OCI-LY1 (cell line): ENCODE results near the gene RNF182.

Experiments
- H2AFZ ChIP-seq: fragments of 200-600 bp; sonication (generic), shearing (Covaris generic); 2 replicates; pipeline ENCODE4 v1.6.0; 2014; ENCODE audit warnings: antibody characterized with exemption, mild to moderate bottlenecking, low read length
- H3F3A ChIP-seq: fragments of 200-600 bp; sonication (generic), shearing (Covaris generic); 2 replicates; pipeline ENCODE4 v1.6.0; 2014; ENCODE audit warnings: mild to moderate bottlenecking, antibody characterized with exemption, low read length, moderate library complexity; ENCODE audit not compliant: insufficient read depth
- H3K27ac ChIP-seq: fragments of 200-600 bp; sonication (generic); 2 replicates; pipeline ENCODE4 v1.5.1; 2014; ENCODE audit warnings: low read length, mixed run types, mild to moderate bottlenecking, low read depth; ENCODE audit not compliant: poor library complexity, severe bottlenecking
- H3K27me3 ChIP-seq: fragments of 200-600 bp; sonication (generic); 2 replicates; pipeline ENCODE4 v1.6.0; 2014; ENCODE audit warnings: antibody characterized with exemption, mild to moderate bottlenecking, low read length, moderate library complexity; ENCODE audit not compliant: insufficient read depth
- H3K36me3 ChIP-seq: fragments of 200-600 bp; sonication (generic); 2 replicates; pipeline ENCODE4 v1.6.1; 2014; ENCODE audit warnings: mild to moderate bottlenecking, antibody characterized with exemption, low read length, moderate library complexity, mixed read lengths; ENCODE audit not compliant: insufficient read depth
- H3K4me1 ChIP-seq: fragments of 200-600 bp; sonication (generic); 2 replicates; pipeline ENCODE4 v1.5.1; 2014; ENCODE audit warnings: mild to moderate bottlenecking, low read length, moderate library complexity; ENCODE audit not compliant: insufficient read depth, severe bottlenecking
- H3K4me2 ChIP-seq: fragments of 200-600 bp; sonication (generic), shearing (Covaris generic); 2 replicates; pipeline ENCODE4 v1.6.1; 2014; ENCODE audit warnings: low read length
- H3K4me3 ChIP-seq: fragments of 200-600 bp; sonication (generic); 2 replicates; pipeline ENCODE4 v1.5.1; 2014; ENCODE audit warnings: low read length, low read depth, mild to moderate bottlenecking, mixed read lengths; ENCODE audit not compliant: poor library complexity, severe bottlenecking
- H3K79me2 ChIP-seq: fragments of 200-600 bp; shearing (Covaris generic); 2 replicates; pipeline ENCODE4 v1.6.1; 2016; ENCODE audit warnings: mixed run types, low read length, mixed read lengths; ENCODE audit not compliant: insufficient read depth
- H3K9ac ChIP-seq: fragments of 200-600 bp; sonication (generic), shearing (Covaris generic); 2 replicates; pipeline ENCODE4 v1.6.1; 2014; ENCODE audit warnings: mild to moderate bottlenecking, low read length, mixed read lengths
- H3K9me2 ChIP-seq: fragments of 200-600 bp; sonication (generic), shearing (Covaris generic); 2 replicates; pipeline ENCODE4 v1.6.1; 2014; ENCODE audit warnings: low read depth, mild to moderate bottlenecking, low read length, mixed read lengths
- H3K9me3 ChIP-seq: fragments of 200-600 bp; shearing (Covaris generic); 2 replicates; pipeline ENCODE4 v1.6.1; 2014; ENCODE audit warnings: low read length, mixed read lengths
- H4K20me1 ChIP-seq: fragments of 200-600 bp; sonication (generic), shearing (Covaris generic); 2 replicates; pipeline ENCODE4 v1.6.0; 2016; ENCODE audit warnings: mild to moderate bottlenecking, low read length; ENCODE audit not compliant: insufficient read depth
- EZH2 ChIP-seq: fragments of 200-600 bp; sonication (generic), shearing (Covaris generic); IDR thresholded peaks from 2 replicates; pipeline ENCODE4 v1.8.0; 2017; ENCODE audit warnings: borderline replicate concordance, mixed run types, mild to moderate bottlenecking, antibody characterized with exemption, low read length, moderate library complexity, mixed read lengths
- TF ChIP-seq, protein P1 (sequence below): fragments of 200-600 bp; sonication (generic), shearing (Covaris generic); IDR thresholded peaks from 2 replicates; pipeline ENCODE4 v1.5.1; 2017; ENCODE audit warnings: mild to moderate bottlenecking, antibody characterized with exemption, low read length, moderate library complexity, mixed read lengths

RNF182 gene

DNA sequence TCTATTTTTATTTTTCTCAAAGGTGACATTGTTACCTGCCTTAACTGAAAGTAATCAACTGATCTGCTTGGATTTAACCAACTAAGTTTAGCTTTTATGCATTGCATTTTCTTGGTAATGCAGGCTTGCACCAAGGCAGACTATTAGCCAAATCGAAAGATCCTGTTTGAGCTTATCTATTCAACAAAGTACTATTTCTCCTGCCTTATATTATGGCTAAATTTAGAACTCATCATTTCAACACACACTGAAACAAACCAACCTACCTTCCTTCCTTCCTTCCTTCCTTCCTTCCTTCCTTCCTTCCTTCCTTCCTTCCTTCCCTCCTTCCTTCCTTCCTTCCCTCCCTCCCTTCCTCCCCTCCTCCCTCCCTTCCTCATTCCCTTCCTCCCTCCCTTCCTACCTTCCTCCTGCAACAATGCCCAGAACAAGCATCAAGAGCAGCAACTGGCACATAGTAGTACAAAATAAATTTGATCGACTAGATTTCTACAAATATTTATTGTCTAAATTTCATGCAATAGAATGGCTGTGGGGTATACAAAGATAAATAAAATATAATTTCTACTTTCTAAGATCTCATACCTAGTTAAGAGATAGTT lies 17.0 kb upstream of the RNF182 start:
- no peaks in the 10 kb centered on the region for H3K9me2 ChIP-seq
- H3K4me1 ChIP-seq: no peaks in the 10 kb centered on the region
- H2AFZ ChIP-seq: no peak overlapping the region
- no peaks in the 10 kb centered on the region for H3K79me2 ChIP-seq
- TF ChIP-seq EZH2: no peak
- TF ChIP-seq, protein P1, sequence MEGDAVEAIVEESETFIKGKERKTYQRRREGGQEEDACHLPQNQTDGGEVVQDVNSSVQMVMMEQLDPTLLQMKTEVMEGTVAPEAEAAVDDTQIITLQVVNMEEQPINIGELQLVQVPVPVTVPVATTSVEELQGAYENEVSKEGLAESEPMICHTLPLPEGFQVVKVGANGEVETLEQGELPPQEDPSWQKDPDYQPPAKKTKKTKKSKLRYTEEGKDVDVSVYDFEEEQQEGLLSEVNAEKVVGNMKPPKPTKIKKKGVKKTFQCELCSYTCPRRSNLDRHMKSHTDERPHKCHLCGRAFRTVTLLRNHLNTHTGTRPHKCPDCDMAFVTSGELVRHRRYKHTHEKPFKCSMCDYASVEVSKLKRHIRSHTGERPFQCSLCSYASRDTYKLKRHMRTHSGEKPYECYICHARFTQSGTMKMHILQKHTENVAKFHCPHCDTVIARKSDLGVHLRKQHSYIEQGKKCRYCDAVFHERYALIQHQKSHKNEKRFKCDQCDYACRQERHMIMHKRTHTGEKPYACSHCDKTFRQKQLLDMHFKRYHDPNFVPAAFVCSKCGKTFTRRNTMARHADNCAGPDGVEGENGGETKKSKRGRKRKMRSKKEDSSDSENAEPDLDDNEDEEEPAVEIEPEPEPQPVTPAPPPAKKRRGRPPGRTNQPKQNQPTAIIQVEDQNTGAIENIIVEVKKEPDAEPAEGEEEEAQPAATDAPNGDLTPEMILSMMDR: no peak
- H3F3A ChIP-seq: no peaks in the 10 kb centered on the region
- no peaks in the 10 kb centered on the region for H3K9me3 ChIP-seq
- H3K9ac ChIP-seq: no peak overlapping the region
- H3K4me3 ChIP-seq: no peak overlapping the region
- H3K27ac ChIP-seq: no peak overlapping the region
- no peak overlapping the region for H3K4me2 ChIP-seq
- H3K36me3 ChIP-seq: no peaks in the 10 kb centered on the region
- no peaks in the 10 kb centered on the region; the same call in 1 of the 2 replicates for H4K20me1 ChIP-seq
- H3K27me3 ChIP-seq: no peaks in the 10 kb centered on the region

DNA sequence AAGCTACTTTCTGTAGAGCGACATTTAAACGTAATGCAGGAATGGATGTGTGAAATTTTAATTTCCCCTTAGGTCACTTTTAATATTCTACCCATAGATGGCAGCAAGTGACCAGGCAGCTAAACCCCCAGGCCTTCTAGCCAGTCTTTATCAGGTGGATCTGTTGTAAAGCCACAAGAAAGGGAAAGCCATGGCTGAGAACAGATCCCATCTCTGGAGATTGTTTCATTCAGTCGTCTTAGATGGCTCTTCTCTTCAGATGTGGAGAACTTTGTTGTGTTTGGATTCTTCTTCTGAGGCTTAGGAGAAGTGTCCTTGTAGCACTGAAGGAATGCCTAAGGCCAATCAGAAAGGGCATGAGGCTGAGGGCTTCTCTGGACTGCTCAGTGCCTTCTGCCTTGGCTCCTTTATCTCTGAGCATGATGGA lies 15.8 kb upstream of the RNF182 start:
- H3F3A ChIP-seq: no peaks in the 10 kb centered on the region
- no peaks in the 10 kb centered on the region for H3K9me2 ChIP-seq
- no peaks in the 10 kb centered on the region for H3K4me1 ChIP-seq
- no peaks in the 10 kb centered on the region for H3K27me3 ChIP-seq
- no peak overlapping the region for H3K9ac ChIP-seq
- H2AFZ ChIP-seq: no peak overlapping the region
- no peak overlapping the region for H3K4me3 ChIP-seq
- TF ChIP-seq, protein P1: peak; percentile 85
- TF ChIP-seq EZH2: no peak
- H3K4me2 ChIP-seq: no peak overlapping the region
- no peaks in the 10 kb centered on the region for H3K36me3 ChIP-seq
- no peaks in the 10 kb centered on the region for H3K79me2 ChIP-seq
- H3K9me3 ChIP-seq: no peaks in the 10 kb centered on the region
- H4K20me1 ChIP-seq: no peaks in the 10 kb centered on the region; the same call in 1 of the 2 replicates
- no peak overlapping the region for H3K27ac ChIP-seq

DNA sequence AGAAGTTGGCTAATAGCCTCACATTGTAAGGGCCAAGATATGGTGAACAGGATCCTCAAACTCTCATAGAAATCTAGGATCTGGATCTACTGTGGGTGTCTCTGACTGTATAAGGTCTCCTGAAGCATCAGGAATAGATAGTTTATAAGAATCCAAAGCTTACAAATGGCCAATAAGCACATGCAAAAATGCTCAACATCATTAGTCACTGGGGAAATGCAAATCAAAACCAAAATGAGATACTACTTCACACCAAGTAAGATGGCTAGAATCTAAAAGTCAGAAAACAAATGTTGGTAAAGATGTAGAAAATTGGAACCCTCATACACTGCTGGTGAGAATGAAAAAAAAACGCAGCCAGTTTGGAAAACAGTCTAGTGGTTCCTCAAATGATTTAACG lies 14.3 kb upstream of the RNF182 start:
- no peaks in the 10 kb centered on the region for H3K79me2 ChIP-seq
- H3K4me3 ChIP-seq: no peak overlapping the region
- H4K20me1 ChIP-seq: no peaks in the 10 kb centered on the region; the same call in 1 of the 2 replicates
- no peaks in the 10 kb centered on the region for H3K27me3 ChIP-seq
- no peaks in the 10 kb centered on the region for H3K9me3 ChIP-seq
- H3K36me3 ChIP-seq: no peaks in the 10 kb centered on the region
- no peak overlapping the region for H3K9ac ChIP-seq
- no peak overlapping the region for H3K4me2 ChIP-seq
- H3F3A ChIP-seq: no peaks in the 10 kb centered on the region
- H3K27ac ChIP-seq: no peak overlapping the region
- H3K4me1 ChIP-seq: no peaks in the 10 kb centered on the region
- no peak overlapping the region for H2AFZ ChIP-seq
- H3K9me2 ChIP-seq: no peaks in the 10 kb centered on the region
- no peak for TF ChIP-seq EZH2
- TF ChIP-seq, protein P1: no peak
